ENCODE data around the gene SEMA3E.

SEMA3E gene

DNA sequence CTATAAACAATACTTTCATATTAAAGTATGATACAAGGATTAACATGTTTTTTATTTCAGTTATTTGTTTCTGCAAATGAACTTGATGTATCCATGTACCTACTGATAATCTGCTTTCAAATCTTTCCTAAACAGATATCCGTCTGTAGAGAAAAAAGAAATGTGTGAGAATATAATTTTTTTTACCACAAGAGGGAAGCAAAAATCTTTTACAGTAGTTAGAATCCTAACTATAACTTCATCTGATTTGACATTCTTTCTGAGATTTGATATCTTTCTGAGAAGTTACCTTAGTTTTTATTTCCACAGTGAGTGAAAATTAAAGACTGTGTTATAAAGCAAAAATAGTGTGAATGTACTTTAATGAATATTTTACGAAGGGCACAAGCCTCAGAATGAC lies 282.3 kb downstream of the SEMA3E start:
- Histone ChIP-seq H3K4me2 (ENCODE audit: low read depth, low read length, poor library complexity, severe bottlenecking) (no peak overlapping the region), H3K9me2 (replicated peaks; ENCODE audit: low read depth, low read length) (no peaks in the 10 kb centered on the region), H3F3A (ENCODE audit: low read depth) (no peaks in the 10 kb centered on the region), H3K36me3 (ENCODE audit: insufficient read depth, low read length) (no peaks in the 10 kb centered on the region), H3K9ac (ENCODE audit: low read depth, low read length, poor library complexity, severe bottlenecking) (no peak overlapping the region), H3K79me2 (ENCODE audit: insufficient read depth, low read length) (no peaks in the 10 kb centered on the region), H4K20me1 (ENCODE audit: insufficient read depth, low read length, poor library complexity, severe bottlenecking) (no peaks in the 10 kb centered on the region), H3K4me3 (ENCODE audit: low read length, poor library complexity, severe bottlenecking) (no peak overlapping the region), H3K27me3 (ENCODE audit: insufficient read depth, low read length, poor library complexity, severe bottlenecking) (no peaks in the 10 kb centered on the region), H3K4me1 (ENCODE audit: insufficient read depth, low read length, poor library complexity, severe bottlenecking) (no peaks in the 10 kb centered on the region), H3K9me3 (ENCODE audit: insufficient read depth, low read depth, low read length) (no peaks in the 10 kb centered on the region), H2AFZ (ENCODE audit: low read length) (no peak overlapping the region)
- TF ChIP-seq, protein P1, sequence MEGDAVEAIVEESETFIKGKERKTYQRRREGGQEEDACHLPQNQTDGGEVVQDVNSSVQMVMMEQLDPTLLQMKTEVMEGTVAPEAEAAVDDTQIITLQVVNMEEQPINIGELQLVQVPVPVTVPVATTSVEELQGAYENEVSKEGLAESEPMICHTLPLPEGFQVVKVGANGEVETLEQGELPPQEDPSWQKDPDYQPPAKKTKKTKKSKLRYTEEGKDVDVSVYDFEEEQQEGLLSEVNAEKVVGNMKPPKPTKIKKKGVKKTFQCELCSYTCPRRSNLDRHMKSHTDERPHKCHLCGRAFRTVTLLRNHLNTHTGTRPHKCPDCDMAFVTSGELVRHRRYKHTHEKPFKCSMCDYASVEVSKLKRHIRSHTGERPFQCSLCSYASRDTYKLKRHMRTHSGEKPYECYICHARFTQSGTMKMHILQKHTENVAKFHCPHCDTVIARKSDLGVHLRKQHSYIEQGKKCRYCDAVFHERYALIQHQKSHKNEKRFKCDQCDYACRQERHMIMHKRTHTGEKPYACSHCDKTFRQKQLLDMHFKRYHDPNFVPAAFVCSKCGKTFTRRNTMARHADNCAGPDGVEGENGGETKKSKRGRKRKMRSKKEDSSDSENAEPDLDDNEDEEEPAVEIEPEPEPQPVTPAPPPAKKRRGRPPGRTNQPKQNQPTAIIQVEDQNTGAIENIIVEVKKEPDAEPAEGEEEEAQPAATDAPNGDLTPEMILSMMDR (conservative IDR thresholded peaks at IDR 0.05; ENCODE audit: low read length), result peak; percentile 30
- TF ChIP-seq EZH2phosphoT487 (IDR thresholded peaks at IDR 0.05; ENCODE audit: borderline replicate concordance), result no peak

DNA sequence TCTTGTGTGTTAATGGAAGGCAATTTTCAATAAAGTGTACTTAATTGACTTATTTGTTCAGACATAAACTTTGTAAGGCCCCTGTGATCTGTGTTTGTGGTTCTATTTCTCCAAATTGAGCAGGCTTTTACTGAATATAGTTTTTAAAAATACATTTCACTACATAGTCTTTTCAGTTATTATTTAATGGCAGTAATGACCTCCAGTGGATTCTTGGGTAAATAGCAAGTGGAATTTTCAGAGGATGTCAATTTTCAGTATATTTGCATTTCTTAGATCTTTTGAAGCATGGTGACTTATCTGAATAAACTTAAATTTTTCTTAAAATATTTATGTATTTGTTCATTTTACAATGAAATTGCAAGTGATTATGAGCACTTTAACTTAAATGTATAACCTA lies 283.2 kb downstream of the SEMA3E start:
- no peaks in the 10 kb centered on the region for H4K20me1 ChIP-seq (ENCODE audit: insufficient read depth, low read length, poor library complexity, severe bottlenecking)
- H3K36me3 ChIP-seq (ENCODE audit: insufficient read depth, low read length), result no peaks in the 10 kb centered on the region

DNA sequence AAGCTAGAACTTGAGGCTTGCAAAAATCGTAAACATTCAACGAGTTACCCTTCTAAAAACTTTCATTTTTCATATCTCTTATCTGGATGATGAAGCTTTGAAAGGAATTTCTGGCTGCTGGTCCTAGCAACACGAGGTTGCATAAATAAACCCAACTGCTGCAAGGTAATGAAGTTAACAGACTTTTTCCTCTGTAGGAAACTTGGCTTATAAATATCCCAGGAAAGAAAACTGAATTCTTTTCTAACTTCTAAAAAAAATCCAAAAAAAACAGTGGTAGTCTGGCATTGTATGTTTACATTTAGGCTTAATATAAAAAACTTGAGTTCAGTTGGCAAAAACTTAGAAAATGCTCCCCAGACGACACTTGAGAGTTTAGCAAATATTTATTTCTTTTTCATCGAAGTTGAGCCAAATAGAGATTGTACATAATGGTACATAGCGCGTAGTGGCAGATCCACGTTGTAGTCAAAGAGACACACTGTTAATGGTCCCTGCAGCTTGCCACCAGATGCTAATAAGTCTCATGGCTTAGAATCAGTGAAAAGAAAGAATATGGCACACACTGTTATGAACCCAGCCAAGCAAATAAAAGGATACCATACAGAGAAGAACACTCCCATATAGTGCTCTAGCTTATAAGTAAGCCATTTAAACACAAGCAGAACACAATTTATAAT lies 285.9 kb downstream of the SEMA3E start:
- H3K9me2 ChIP-seq (replicated peaks; ENCODE audit: low read depth, low read length), result no peaks in the 10 kb centered on the region
- no peaks in the 10 kb centered on the region for H3K9me3 ChIP-seq (ENCODE audit: insufficient read depth, low read depth, low read length)
- no peaks in the 10 kb centered on the region for H3K36me3 ChIP-seq (ENCODE audit: insufficient read depth, low read length)
- no peak overlapping the region for H2AFZ ChIP-seq (ENCODE audit: low read length)
- no peaks in the 10 kb centered on the region for H3F3A ChIP-seq (ENCODE audit: low read depth)
- H4K20me1 ChIP-seq (ENCODE audit: insufficient read depth, low read length, poor library complexity, severe bottlenecking), result no peaks in the 10 kb centered on the region
- H3K4me3 ChIP-seq (ENCODE audit: low read length, poor library complexity, severe bottlenecking), result no peak overlapping the region
- no peak overlapping the region for H3K4me2 ChIP-seq (ENCODE audit: low read depth, low read length, poor library complexity, severe bottlenecking)
- no peaks in the 10 kb centered on the region for H3K79me2 ChIP-seq (ENCODE audit: insufficient read depth, low read length)
- H3K9ac ChIP-seq (ENCODE audit: low read depth, low read length, poor library complexity, severe bottlenecking), result no peak overlapping the region
- no peaks in the 10 kb centered on the region for H3K27me3 ChIP-seq (ENCODE audit: insufficient read depth, low read length, poor library complexity, severe bottlenecking)
- no peaks in the 10 kb centered on the region for H3K4me1 ChIP-seq (ENCODE audit: insufficient read depth, low read length, poor library complexity, severe bottlenecking)
- TF ChIP-seq EZH2phosphoT487 (IDR thresholded peaks at IDR 0.05; ENCODE audit: borderline replicate concordance), result no peak
- TF ChIP-seq, protein P1 (conservative IDR thresholded peaks at IDR 0.05; ENCODE audit: low read length), result no peak

More for the DNA sequence above, 283.2 kb downstream of the SEMA3E start:
- TF ChIP-seq, protein P1 (conservative IDR thresholded peaks at IDR 0.05; ENCODE audit: low read length), result peak; percentile 41
- no peak for TF ChIP-seq EZH2phosphoT487 (IDR thresholded peaks at IDR 0.05; ENCODE audit: borderline replicate concordance)
- Histone ChIP-seq H3K9ac (ENCODE audit: low read depth, low read length, poor library complexity, severe bottlenecking) (no peak overlapping the region), H3K4me3 (ENCODE audit: low read length, poor library complexity, severe bottlenecking) (no peak overlapping the region), H3F3A (ENCODE audit: low read depth) (no peaks in the 10 kb centered on the region), H3K4me1 (ENCODE audit: insufficient read depth, low read length, poor library complexity, severe bottlenecking) (no peaks in the 10 kb centered on the region), H3K9me2 (replicated peaks; ENCODE audit: low read depth, low read length) (no peaks in the 10 kb centered on the region), H3K4me2 (ENCODE audit: low read depth, low read length, poor library complexity, severe bottlenecking) (no peak overlapping the region), H3K27me3 (ENCODE audit: insufficient read depth, low read length, poor library complexity, severe bottlenecking) (no peaks in the 10 kb centered on the region), H3K79me2 (ENCODE audit: insufficient read depth, low read length) (no peaks in the 10 kb centered on the region), H2AFZ (ENCODE audit: low read length) (no peak overlapping the region), H3K9me3 (ENCODE audit: insufficient read depth, low read depth, low read length) (no peaks in the 10 kb centered on the region)
